Ovary (tissue), 3 donors: ENCODE data around the gene ANGEL2.

Experiments used
- POLR2A ChIP-seq: fragments of 450-650 bp; IDR thresholded peaks from one replicate; pipeline ENCODE4 v1.6.1; 2017; ENCODE audit warnings: antibody characterized with exemption, mild to moderate bottlenecking, moderate library complexity
- TF ChIP-seq, protein P1 (sequence below), 3 donors: fragments of 450-650 bp in 2 of 3; fragments of 200-600 bp in 1 of 3; IDR thresholded peaks; one replicate each; pipeline versions ENCODE4 v1.5.1 to v1.8.0; 2016 to 2022; ENCODE audit warnings: antibody characterized with exemption in 3 of 3, mild to moderate bottlenecking in 1 of 3
- donor health status: DM: no; HTN: no; CAD: no.

DNA sequence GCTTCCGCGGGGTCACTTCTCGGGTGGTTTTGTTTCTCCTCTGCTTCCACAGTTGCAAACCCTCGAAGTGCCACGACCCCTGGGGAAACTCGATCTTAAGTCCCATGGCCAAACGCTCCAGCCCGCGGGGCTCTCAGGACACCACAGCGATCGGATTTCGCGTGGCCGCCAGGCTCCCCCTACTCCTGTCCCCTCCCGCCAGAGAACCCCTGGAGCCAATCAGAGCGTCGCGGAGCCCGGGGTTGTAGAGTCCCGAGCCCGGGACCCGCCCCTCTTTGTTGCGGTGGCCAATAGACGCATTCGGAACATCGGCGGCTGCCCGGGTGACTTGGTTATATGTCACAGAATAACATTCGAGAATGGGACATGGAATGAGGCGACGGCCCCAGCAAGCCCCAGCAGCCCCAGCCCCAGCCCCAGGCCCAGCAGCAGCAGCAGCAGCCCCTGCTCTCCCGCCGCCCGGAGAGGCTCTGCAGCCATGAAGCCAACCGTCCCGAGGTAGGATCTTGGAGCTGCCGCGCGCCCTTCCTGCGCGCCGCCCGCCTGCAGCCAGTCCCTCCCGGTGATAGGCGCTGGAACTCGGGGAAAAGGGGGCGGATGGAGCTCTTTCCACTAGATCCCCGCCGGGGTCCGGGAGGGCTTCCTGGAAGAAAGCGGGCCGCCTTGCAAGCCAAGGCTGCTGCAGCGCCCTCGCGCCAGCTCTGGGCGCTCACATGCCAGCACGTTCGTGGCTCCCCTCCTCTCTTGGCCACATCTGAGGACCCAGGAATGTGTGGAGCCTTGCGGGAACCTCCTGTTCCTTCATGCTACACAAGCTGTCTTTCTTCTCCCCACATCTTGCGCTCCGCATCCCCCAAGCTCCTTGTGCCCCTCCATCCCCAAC lies 65.2 kb downstream of the ANGEL2 start, which contains the start of gene VASH2:
- TF ChIP-seq, protein P1, sequence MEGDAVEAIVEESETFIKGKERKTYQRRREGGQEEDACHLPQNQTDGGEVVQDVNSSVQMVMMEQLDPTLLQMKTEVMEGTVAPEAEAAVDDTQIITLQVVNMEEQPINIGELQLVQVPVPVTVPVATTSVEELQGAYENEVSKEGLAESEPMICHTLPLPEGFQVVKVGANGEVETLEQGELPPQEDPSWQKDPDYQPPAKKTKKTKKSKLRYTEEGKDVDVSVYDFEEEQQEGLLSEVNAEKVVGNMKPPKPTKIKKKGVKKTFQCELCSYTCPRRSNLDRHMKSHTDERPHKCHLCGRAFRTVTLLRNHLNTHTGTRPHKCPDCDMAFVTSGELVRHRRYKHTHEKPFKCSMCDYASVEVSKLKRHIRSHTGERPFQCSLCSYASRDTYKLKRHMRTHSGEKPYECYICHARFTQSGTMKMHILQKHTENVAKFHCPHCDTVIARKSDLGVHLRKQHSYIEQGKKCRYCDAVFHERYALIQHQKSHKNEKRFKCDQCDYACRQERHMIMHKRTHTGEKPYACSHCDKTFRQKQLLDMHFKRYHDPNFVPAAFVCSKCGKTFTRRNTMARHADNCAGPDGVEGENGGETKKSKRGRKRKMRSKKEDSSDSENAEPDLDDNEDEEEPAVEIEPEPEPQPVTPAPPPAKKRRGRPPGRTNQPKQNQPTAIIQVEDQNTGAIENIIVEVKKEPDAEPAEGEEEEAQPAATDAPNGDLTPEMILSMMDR (IDR thresholded peaks at IDR 0.05), result no peak
- TF ChIP-seq POLR2A, result no peak
